GM12878 (cell line): ENCODE results near the gene DDX39A. TPM values are rescaled to one million over a fixed set of nuclear protein-coding genes. Genes with fewer than 3 reads are reported as not detected.

Source experiments
- ATAC-seq: fragments of 200-7000 bp; cut with Tn5 transposase; 3 replicates; pipeline ENCODE4 v1.9.1; 2020; ENCODE audit warnings: mild to moderate bottlenecking, moderate library complexity
- BruUV-seq: library from RNA; stranded (reverse); fragments of 400-500 nt; replicated peaks from 2 replicates; lab custom pipeline; 2021; lab: Mats Ljungman, UMichigan
- CTCF ChIA-PET: fragments of 300-600 bp; sonication (Branson Sonifier 250); formaldehyde crosslinking; extraction: SDS; loops from one replicate; lab custom pipeline; 2021; ENCODE audit warnings: inconsistent platforms; lab: Yijun Ruan, JAX
- POLR2A ChIA-PET: fragments of 350-600 bp; formaldehyde crosslinking; extraction: SDS; loops from one replicate; lab custom pipeline; 2021; ENCODE audit warnings: inconsistent platforms; lab: Charles Lee
- RAD21 ChIA-PET: fragments of 300-600 bp; sonication (Branson Sonifier 250); formaldehyde crosslinking; loops from one replicate; lab custom pipeline; 2023; ENCODE audit warnings: antibody characterized with exemption; ENCODE audit not compliant: unreplicated experiment; lab: Charles Lee
- SMC1A ChIA-PET: fragments of 300-600 bp; sonication (Branson Sonifier 250); formaldehyde crosslinking; loops from one replicate; lab custom pipeline; 2023; ENCODE audit not compliant: unreplicated experiment, uncharacterized antibody; lab: Charles Lee
- DNase-seq: peaks from one replicate; pipeline ENCODE4 v3.0.0-alpha.2; 2011; ENCODE audit warnings: low read depth, low spot score
- FAIRE-seq: peaks from 3 replicates; lab custom pipeline; 2011; peaks lifted over from hg19 to GRCh38; lab: Jason Lieb, UNC
- H2AFZ ChIP-seq: 2 replicates; pipeline ENCODE4 v1.6.0; 2011; ENCODE audit warnings: low read depth, low read length, control low read depth; ENCODE audit not compliant: control insufficient read depth
- H3K27ac ChIP-seq: 2 replicates; pipeline ENCODE4 v1.5.1; 2011; ENCODE audit warnings: control low read depth; ENCODE audit not compliant: control insufficient read depth, insufficient read depth
- H3K27me3 ChIP-seq, 2 experiments: replicated peaks in 1 of 2; 2 replicates each; pipeline versions ENCODE4 v1.6.0 to v1.6.1; 2011; ENCODE audit warnings: low read length in 1 of 2; ENCODE audit not compliant: control insufficient read depth in 2 of 2, insufficient read depth in 2 of 2
- H3K36me3 ChIP-seq, 2 experiments: 2 replicates each; pipeline ENCODE4 v1.5.1; 2011; ENCODE audit warnings: low read length in 1 of 2; ENCODE audit not compliant: control insufficient read depth in 2 of 2, insufficient read depth in 2 of 2
- H3K4me1 ChIP-seq: 2 replicates; pipeline ENCODE4 v1.6.1; 2011; ENCODE audit warnings: mild to moderate bottlenecking, low read length, moderate library complexity, mixed read lengths; ENCODE audit not compliant: control insufficient read depth, insufficient read depth
- H3K4me2 ChIP-seq: 2 replicates; pipeline ENCODE4 v1.6.0; 2011; ENCODE audit warnings: control low read depth; ENCODE audit not compliant: control insufficient read depth, insufficient read depth
- H3K4me3 ChIP-seq: fragments of 200-600 bp; sonication (generic); 2 replicates; pipeline ENCODE4 v1.5.1; 2016
- H3K79me2 ChIP-seq: 2 replicates; pipeline ENCODE4 v1.6.0; 2011; ENCODE audit warnings: low read length; ENCODE audit not compliant: control insufficient read depth, insufficient read depth
- H3K9ac ChIP-seq: 2 replicates; pipeline ENCODE4 v1.8.0; 2011; ENCODE audit warnings: low read length, control low read depth, mixed read lengths; ENCODE audit not compliant: control insufficient read depth, insufficient read depth
- H3K9me3 ChIP-seq: replicated peaks from 3 replicates; pipeline ENCODE4 v1.5.1; 2011; ENCODE audit warnings: mild to moderate bottlenecking, low read length; ENCODE audit not compliant: control insufficient read depth, insufficient read depth
- H4K20me1 ChIP-seq: 2 replicates; pipeline ENCODE4 v1.6.0; 2011; ENCODE audit not compliant: control insufficient read depth, insufficient read depth
- CEBPB ChIP-seq, 2 experiments: fragments of 150-350 bp in 1 of 2; IDR thresholded peaks; 2 replicates each; pipeline ENCODE4 v1.6.1; 2012 to 2014; ENCODE audit warnings: low read depth in 2 of 2, low read length in 2 of 2, borderline replicate concordance in 1 of 2, inconsistent platforms in 1 of 2
- CREM ChIP-seq: IDR thresholded peaks from 2 replicates; pipeline ENCODE4 v1.6.1; 2014; ENCODE audit warnings: antibody characterized with exemption, low read depth
- FOXM1 ChIP-seq: IDR thresholded peaks from 2 replicates; pipeline ENCODE4 v1.6.1; 2012; ENCODE audit warnings: low read depth, mild to moderate bottlenecking, inconsistent platforms, low read length, moderate library complexity
- GATAD2B ChIP-seq: fragments of 450-650 bp; conservative IDR thresholded peaks from 2 replicates; pipeline ENCODE4 v1.6.1; 2017; ENCODE audit warnings: low read depth, mild to moderate bottlenecking, moderate library complexity
- IRF3 ChIP-seq: fragments of 450-650 bp; IDR thresholded peaks from 2 replicates; pipeline ENCODE4 v1.6.1; 2014; ENCODE audit warnings: mild to moderate bottlenecking
- JUNB ChIP-seq: IDR thresholded peaks from 2 replicates; pipeline ENCODE4 v1.6.1; 2016; ENCODE audit warnings: antibody characterized with exemption, mild to moderate bottlenecking
- JUND ChIP-seq: IDR thresholded peaks from 2 replicates; pipeline ENCODE4 v1.6.1; 2012; ENCODE audit warnings: low read depth, mild to moderate bottlenecking, low read length, improper control_type of control experiment, moderate library complexity
- MEF2B ChIP-seq: fragments of 450-650 bp; IDR thresholded peaks from 2 replicates; pipeline ENCODE4 v1.6.1; 2018; ENCODE audit warnings: mild to moderate bottlenecking, moderate library complexity; ENCODE audit not compliant: partially characterized antibody, poor library complexity, severe bottlenecking
- MTA3 ChIP-seq: IDR thresholded peaks from 2 replicates; pipeline ENCODE4 v1.6.1; 2012; ENCODE audit warnings: low read length, inconsistent platforms, borderline replicate concordance
- NFYB ChIP-seq: IDR thresholded peaks from 2 replicates; pipeline ENCODE4 v1.6.1; 2011; ENCODE audit warnings: low read depth, mild to moderate bottlenecking, low read length, improper control_type of control experiment, moderate library complexity; ENCODE audit not compliant: insufficient read depth
- SIX5 ChIP-seq: IDR thresholded peaks from 2 replicates; pipeline ENCODE4 v1.6.1; 2011; ENCODE audit warnings: mild to moderate bottlenecking, low read depth, low read length, moderate library complexity; ENCODE audit not compliant: severe bottlenecking
- SMARCA5 ChIP-seq: fragments of 450-650 bp; IDR thresholded peaks from 2 replicates; pipeline ENCODE4 v1.6.1; 2017; ENCODE audit warnings: mild to moderate bottlenecking
- TBL1XR1 ChIP-seq: IDR thresholded peaks from 2 replicates; pipeline ENCODE4 v1.6.1; 2012; ENCODE audit warnings: low read depth, low read length, improper control_type of control experiment
- YY1 ChIP-seq: IDR thresholded peaks from 2 replicates; pipeline ENCODE4 v1.6.1; 2011; ENCODE audit warnings: low read depth, mild to moderate bottlenecking, low read length
- ZNF217 ChIP-seq: fragments of 450-650 bp; IDR thresholded peaks from 2 replicates; pipeline ENCODE4 v1.6.1; 2017; ENCODE audit warnings: antibody characterized with exemption, mild to moderate bottlenecking
- WGBS: methylation state at CpG from one replicate; pipeline ENCODE4 v1.1.6; 2016; ENCODE audit warnings: low lambda C conversion rate; ENCODE audit not compliant: insufficient replicate concordance, insufficient coverage; ENCODE audit errors: missing lambda C conversion rate; 5-methylcytosine and 5-hydroxymethylcytosine counted together
- in situ Hi-C: fragments of 300-500 bp; cut with MboI; formaldehyde crosslinking; loops from 9 replicates; pipeline ENCODE4 v1.14.3; 2018; ENCODE audit warnings: mixed read lengths
- intact Hi-C: fragments of 100-400 bp; cut with micrococcal nuclease; formaldehyde crosslinking; loops from one replicate; pipeline ENCODE4 v1.14.2; 2022; ENCODE audit not compliant: unreplicated experiment
- polyA plus RNA-seq, 11 experiments: library from polyadenylated mRNA; depleted of rRNA in 4 of 11; unstranded in 6 of 11; stranded (reverse) in 5 of 11; fragments of >200 nt; fragmentation: Nextera tagmentation in 4 of 11; fragmentation: Illumina TruSeq in 1 of 11; extraction: Ambion mirVana in 4 of 11; extraction: Trizol in 1 of 11; gene quantifications; 1 replicate in 1 of 11; 2 replicates in 10 of 11; pipeline versions ENCODE4 v1.2.1 to v1.2.3, GENCODE V29; 2011 to 2016; ENCODE audit warnings: inconsistent platforms in 2 of 11, missing spikeins in 2 of 11, low read depth in 1 of 11
- total RNA-seq, 4 experiments: library from RNA; depleted of rRNA in 3 of 4; stranded (reverse); fragments of >200 nt in 3 of 4; fragmentation: Illumina TruSeq in 1 of 4; extraction: Trizol in 1 of 4; gene quantifications; 2 replicates each; pipeline versions ENCODE4 v1.2.1 to v1.2.3, GENCODE V29; 2013 to 2021
- TF ChIP-seq, protein P1 (sequence below), 3 experiments: IDR thresholded peaks in 2 of 3; conservative IDR thresholded peaks in 1 of 3; 2 replicates each; pipeline ENCODE4 v1.5.1; 2011; ENCODE audit warnings: low read depth in 3 of 3, low read length in 3 of 3, mild to moderate bottlenecking in 3 of 3, control low read depth in 2 of 3, moderate library complexity in 2 of 3, inconsistent platforms in 1 of 3, mixed read lengths in 1 of 3; ENCODE audit not compliant: control insufficient read depth in 2 of 3, insufficient read depth in 1 of 3; ENCODE audit errors: extremely low read depth in 1 of 3
- TF ChIP-seq, protein P2 (sequence below): IDR thresholded peaks from 2 replicates; pipeline ENCODE4 v1.6.1; 2011; ENCODE audit warnings: mild to moderate bottlenecking, low read depth, low read length, moderate library complexity; ENCODE audit not compliant: insufficient replicate concordance

DDX39A gene
- total and polyA plus RNA-seq, 10 of the 15 experiments (the other 5 are each of a cell fraction or from before 2014, with no cell fraction given), result 113 to 378 (median 224) TPM

DNA sequence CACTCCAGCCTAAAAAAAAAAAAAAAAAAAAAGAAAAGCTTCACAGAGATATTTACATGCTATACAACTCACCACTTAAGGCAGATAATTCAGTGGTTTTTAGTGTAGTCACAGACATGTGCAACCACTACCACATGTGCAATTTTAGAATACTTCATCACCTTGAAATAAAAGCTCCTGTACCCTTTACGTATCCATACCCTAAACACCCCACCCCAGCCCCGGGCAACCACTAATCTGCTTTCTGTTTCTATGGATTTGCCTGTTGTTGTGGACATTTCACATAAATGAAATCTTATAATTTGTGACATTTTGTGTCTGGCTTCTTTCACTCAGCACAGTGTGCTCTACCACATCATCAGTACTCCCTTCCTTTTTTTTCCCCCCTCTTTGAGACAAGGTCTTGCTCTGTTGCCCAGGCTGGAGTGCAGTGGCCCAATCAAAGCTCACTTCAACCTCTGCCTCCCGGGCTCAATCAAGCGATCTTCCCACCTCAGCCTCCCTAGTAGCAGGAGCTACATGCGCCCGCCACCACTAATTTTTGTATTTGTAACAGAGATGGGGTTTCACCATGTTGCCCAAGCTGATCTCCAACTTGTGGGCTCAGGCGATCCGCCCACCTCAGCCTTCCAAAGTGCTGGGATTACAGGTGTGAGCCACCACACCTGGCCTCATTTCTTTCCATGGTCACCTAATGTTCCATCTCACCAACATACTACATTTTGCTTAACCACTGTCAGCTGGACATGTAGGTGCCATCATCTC lies 4.0 kb downstream of the DDX39A start:
- H3K27ac ChIP-seq, result no peak overlapping the region
- ChIA-PET POLR2A (interaction anchor here (0.6 to 1.1 kb wide), 4 partner anchors 14 to 278 kb away, joined by 3 to 6 read pairs (median 4); no protein-coding TSS in a partner anchor), CTCF (interaction anchor here (0.7 to 2.6 kb wide), 5 partner anchors 9 to 270 kb away, joined by 3 to 14 read pairs (median 4); partner anchors contain the start of gene PKN1), RAD21 (interaction anchor here (1.0 to 1.5 kb wide), 4 partner anchors 9 to 53 kb away, joined by 3 to 5 read pairs (median 3); no protein-coding TSS in a partner anchor), SMC1A (interaction anchor here (0.6 to 3.3 kb wide), 6 partner anchors 9 to 217 kb away, joined by 3 to 13 read pairs (median 3); no protein-coding TSS in a partner anchor)
- H3K36me3 ChIP-seq, result peaks cover 23 to 37% of the 10 kb centered on the region in 2 experiments
- peaks cover 26% of the 10 kb centered on the region for H3K4me1 ChIP-seq
- H3K4me2 ChIP-seq, result peak overlapping the region; percentile 93
- no TSS peak for BruUV-seq
- WGBS, result 56% methylated on average over 8 of the region's 8 CpGs
- no peak overlapping the region for H2AFZ ChIP-seq
- no peaks in the 10 kb centered on the region for H3K9me3 ChIP-seq
- in situ Hi-C loops, result no loop called here
- H3K4me3 ChIP-seq, result peak overlapping the region; percentile 61
- TF ChIP-seq MEF2B (no peak), JUNB (no peak), TBL1XR1 (no peak), CEBPB (IDR thresholded peaks at IDR 0.05; ENCODE audit: borderline replicate concordance in 1 of 2, low read depth in 2 of 2, low read length in 2 of 2) (no peak), JUND (no peak), YY1 (no peak), CREM (no peak), IRF3 (no peak), MTA3 (no peak), SMARCA5 (no peak), NFYB (no peak), FOXM1 (no peak), GATAD2B (no peak), ZNF217 (no peak), SIX5 (no peak)
- TF ChIP-seq, protein P1, sequence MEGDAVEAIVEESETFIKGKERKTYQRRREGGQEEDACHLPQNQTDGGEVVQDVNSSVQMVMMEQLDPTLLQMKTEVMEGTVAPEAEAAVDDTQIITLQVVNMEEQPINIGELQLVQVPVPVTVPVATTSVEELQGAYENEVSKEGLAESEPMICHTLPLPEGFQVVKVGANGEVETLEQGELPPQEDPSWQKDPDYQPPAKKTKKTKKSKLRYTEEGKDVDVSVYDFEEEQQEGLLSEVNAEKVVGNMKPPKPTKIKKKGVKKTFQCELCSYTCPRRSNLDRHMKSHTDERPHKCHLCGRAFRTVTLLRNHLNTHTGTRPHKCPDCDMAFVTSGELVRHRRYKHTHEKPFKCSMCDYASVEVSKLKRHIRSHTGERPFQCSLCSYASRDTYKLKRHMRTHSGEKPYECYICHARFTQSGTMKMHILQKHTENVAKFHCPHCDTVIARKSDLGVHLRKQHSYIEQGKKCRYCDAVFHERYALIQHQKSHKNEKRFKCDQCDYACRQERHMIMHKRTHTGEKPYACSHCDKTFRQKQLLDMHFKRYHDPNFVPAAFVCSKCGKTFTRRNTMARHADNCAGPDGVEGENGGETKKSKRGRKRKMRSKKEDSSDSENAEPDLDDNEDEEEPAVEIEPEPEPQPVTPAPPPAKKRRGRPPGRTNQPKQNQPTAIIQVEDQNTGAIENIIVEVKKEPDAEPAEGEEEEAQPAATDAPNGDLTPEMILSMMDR (IDR thresholded peaks at IDR 0.05 in 2 of 3, conservative IDR thresholded peaks at IDR 0.05 in 1 of 3; ENCODE audit: control insufficient read depth in 2 of 3, extremely low read depth in 1 of 3, insufficient read depth in 1 of 3, low read depth in 3 of 3, low read length in 3 of 3), result no peak
- TF ChIP-seq, protein P2, sequence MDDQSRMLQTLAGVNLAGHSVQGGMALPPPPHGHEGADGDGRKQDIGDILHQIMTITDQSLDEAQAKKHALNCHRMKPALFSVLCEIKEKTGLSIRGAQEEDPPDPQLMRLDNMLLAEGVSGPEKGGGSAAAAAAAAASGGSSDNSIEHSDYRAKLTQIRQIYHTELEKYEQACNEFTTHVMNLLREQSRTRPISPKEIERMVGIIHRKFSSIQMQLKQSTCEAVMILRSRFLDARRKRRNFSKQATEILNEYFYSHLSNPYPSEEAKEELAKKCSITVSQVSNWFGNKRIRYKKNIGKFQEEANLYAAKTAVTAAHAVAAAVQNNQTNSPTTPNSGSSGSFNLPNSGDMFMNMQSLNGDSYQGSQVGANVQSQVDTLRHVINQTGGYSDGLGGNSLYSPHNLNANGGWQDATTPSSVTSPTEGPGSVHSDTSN, result no peak
- H3K27me3 ChIP-seq, result no peaks in the 10 kb centered on the region
- H4K20me1 ChIP-seq, result peaks cover 24% of the 10 kb centered on the region
- ATAC-seq (no peak), FAIRE-seq (peak; percentile 44), DNase-seq (no peak)
- H3K9ac ChIP-seq, result no peak overlapping the region
- intact Hi-C loops, result loop anchor here (5.0 kb wide), 1 partner anchor 57 kb away; no protein-coding TSS in a partner anchor
- H3K79me2 ChIP-seq, result peaks cover 76% of the 10 kb centered on the region
